Stimulated activated CD8-positive, alpha-beta memory T cell treated with anti-CD3 and anti-CD28 coated beads, Interleukin-12 subunit alpha, Interleukin-12 subunit beta, amount 100 ng/mL, for 24 hours (primary cell): Measurements from ENCODE around the gene FOXE3.
"Not testable (repeated sequence)": the region's sequence is repeated elsewhere in the genome, so short reads cannot be mapped to it uniquely, and the experiment has no call there.

Experiments
- DNase-seq: peaks from one replicate; pipeline ENCODE4 v3.0.0-alpha.2; 2020; ENCODE audit errors: extremely low read depth

FOXE3 gene

GRCh38 chr1:47448462-47449222, 32.6 kb downstream of the FOXE3 start:
- no peak for DNase-seq

GRCh38 chr1:47449822-47450552, 33.9 kb downstream of the FOXE3 start:
- no peak for DNase-seq

GRCh38 chr1:47450606-47451005, 34.5 kb downstream of the FOXE3 start:
- no peak for DNase-seq

GRCh38 chr1:47452426-47452825, 36.3 kb downstream of the FOXE3 start:
- DNase-seq, result no peak

- DNase-seq, result not testable (repeated sequence)
Measured at GRCh38 chr1:47453910-47454309, 37.8 kb downstream of the FOXE3 start.

- DNase-seq, result no peak
Measured at GRCh38 chr1:47456250-47456649, 40.2 kb downstream of the FOXE3 start.

- not testable (repeated sequence) for DNase-seq
Measured at GRCh38 chr1:47457547-47457946, 41.5 kb downstream of the FOXE3 start.

GRCh38 chr1:47459253-47459788, 43.2 kb downstream of the FOXE3 start:
- no peak for DNase-seq

- no peak for DNase-seq
Measured at GRCh38 chr1:47460040-47460439, 44.0 kb downstream of the FOXE3 start.

GRCh38 chr1:47460456-47460855, 44.4 kb downstream of the FOXE3 start:
- no peak for DNase-seq

GRCh38 chr1:47465605-47466004, 49.5 kb downstream of the FOXE3 start:
- no peak for DNase-seq
